NCI-H2196 (cell line): ENCODE data around the gene P2RY14.

ENCODE experiments used
- DNase-seq: peaks from one replicate; lab custom pipeline; 2025; ENCODE audit not compliant: unreplicated experiment; lab: John Stamatoyannopoulos, UW

P2RY14 gene

GRCh38 chr3:151301787-151302186 lies 23.4 kb upstream of the P2RY14 start:
- DNase-seq = no peak

GRCh38 chr3:151300539-151300938 lies 22.2 kb upstream of the P2RY14 start:
- DNase-seq = no peak

- DNase-seq = no peak
Observed at GRCh38 chr3:151299006-151299405, 20.7 kb upstream of the P2RY14 start.

GRCh38 chr3:151297429-151297828 lies 19.1 kb upstream of the P2RY14 start:
- DNase-seq = no peak

- DNase-seq = no peak
Observed at GRCh38 chr3:151296226-151296625, 17.9 kb upstream of the P2RY14 start.

- DNase-seq = no peak
Observed at GRCh38 chr3:151293127-151293526, 14.8 kb upstream of the P2RY14 start.

GRCh38 chr3:151290673-151291072 lies 12.3 kb upstream of the P2RY14 start:
- DNase-seq = peak; percentile 31

- DNase-seq = no peak
Observed at GRCh38 chr3:151289445-151289844, 11.1 kb upstream of the P2RY14 start.

- DNase-seq = no peak
Observed at GRCh38 chr3:151285940-151286339, 7.6 kb upstream of the P2RY14 start.

- DNase-seq = no peak
Observed at GRCh38 chr3:151283907-151284461, 5.6 kb upstream of the P2RY14 start.

- DNase-seq = no peak
Observed at GRCh38 chr3:151283387-151283786, 5.0 kb upstream of the P2RY14 start.

- DNase-seq = peak; percentile 39
Observed at GRCh38 chr3:151282921-151283320, 4.6 kb upstream of the P2RY14 start.

GRCh38 chr3:151281671-151282324 lies 3.5 kb upstream of the P2RY14 start:
- DNase-seq = no peak

- no peak for DNase-seq
Observed at GRCh38 chr3:151276687-151277042, 1.7 kb downstream of the P2RY14 start.

GRCh38 chr3:151276038-151276686 lies 2.2 kb downstream of the P2RY14 start:
- no peak for DNase-seq

GRCh38 chr3:151275091-151275490 lies 3.3 kb downstream of the P2RY14 start:
- DNase-seq = no peak

- DNase-seq = no peak
Observed at GRCh38 chr3:151269631-151270030, 8.7 kb downstream of the P2RY14 start.

GRCh38 chr3:151268267-151269235 lies 9.8 kb downstream of the P2RY14 start:
- DNase-seq = no peak

GRCh38 chr3:151267066-151267465 lies 11.3 kb downstream of the P2RY14 start:
- DNase-seq = no peak

GRCh38 chr3:151265866-151266265 lies 12.5 kb downstream of the P2RY14 start:
- no peak for DNase-seq

- no peak for DNase-seq
Observed at GRCh38 chr3:151265166-151265565, 13.2 kb downstream of the P2RY14 start.
